ENCODE data around the gene COL4A2.

The COL4A2 gene

DNA sequence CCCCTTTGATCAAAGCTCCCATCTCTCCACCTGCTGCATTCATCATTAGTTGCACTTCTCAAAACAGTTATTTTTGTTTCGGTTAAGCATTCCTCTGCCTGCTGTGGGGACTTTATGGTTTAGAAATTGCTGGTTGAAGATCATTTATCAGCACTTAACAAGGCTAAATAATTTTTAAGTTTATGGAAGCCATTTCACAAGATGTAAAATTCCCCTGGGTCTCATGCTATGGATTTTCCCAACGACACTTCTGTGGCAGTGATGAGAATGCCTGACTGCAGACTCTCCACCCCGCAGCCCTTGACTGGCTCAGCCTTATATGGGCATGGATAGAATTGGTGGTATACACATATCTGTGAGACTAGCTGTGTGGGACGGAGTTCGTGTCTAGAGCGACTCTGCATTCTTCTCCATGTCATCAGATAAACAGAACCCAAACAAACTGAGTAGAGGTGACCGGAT, 52.8 kb downstream of the COL4A2 start:
- no peaks in the 10 kb centered on the region for H3F3A ChIP-seq (ENCODE audit: low read depth)
- no peaks in the 10 kb centered on the region for H3K27me3 ChIP-seq (ENCODE audit: insufficient read depth, low read length, poor library complexity, severe bottlenecking)
- no peaks in the 10 kb centered on the region for H4K20me1 ChIP-seq (ENCODE audit: insufficient read depth, low read length, poor library complexity, severe bottlenecking)
- no peaks in the 10 kb centered on the region for H3K4me1 ChIP-seq (ENCODE audit: insufficient read depth, low read length, poor library complexity, severe bottlenecking)
- H2AFZ ChIP-seq (ENCODE audit: low read length), result no peak overlapping the region
- no peak overlapping the region for H3K4me3 ChIP-seq (ENCODE audit: low read length, poor library complexity, severe bottlenecking)
- H3K9ac ChIP-seq (ENCODE audit: low read depth, low read length, poor library complexity, severe bottlenecking), result no peak overlapping the region
- TF ChIP-seq EZH2phosphoT487 (IDR thresholded peaks at IDR 0.05; ENCODE audit: borderline replicate concordance), result no peak
- TF ChIP-seq, protein P1, sequence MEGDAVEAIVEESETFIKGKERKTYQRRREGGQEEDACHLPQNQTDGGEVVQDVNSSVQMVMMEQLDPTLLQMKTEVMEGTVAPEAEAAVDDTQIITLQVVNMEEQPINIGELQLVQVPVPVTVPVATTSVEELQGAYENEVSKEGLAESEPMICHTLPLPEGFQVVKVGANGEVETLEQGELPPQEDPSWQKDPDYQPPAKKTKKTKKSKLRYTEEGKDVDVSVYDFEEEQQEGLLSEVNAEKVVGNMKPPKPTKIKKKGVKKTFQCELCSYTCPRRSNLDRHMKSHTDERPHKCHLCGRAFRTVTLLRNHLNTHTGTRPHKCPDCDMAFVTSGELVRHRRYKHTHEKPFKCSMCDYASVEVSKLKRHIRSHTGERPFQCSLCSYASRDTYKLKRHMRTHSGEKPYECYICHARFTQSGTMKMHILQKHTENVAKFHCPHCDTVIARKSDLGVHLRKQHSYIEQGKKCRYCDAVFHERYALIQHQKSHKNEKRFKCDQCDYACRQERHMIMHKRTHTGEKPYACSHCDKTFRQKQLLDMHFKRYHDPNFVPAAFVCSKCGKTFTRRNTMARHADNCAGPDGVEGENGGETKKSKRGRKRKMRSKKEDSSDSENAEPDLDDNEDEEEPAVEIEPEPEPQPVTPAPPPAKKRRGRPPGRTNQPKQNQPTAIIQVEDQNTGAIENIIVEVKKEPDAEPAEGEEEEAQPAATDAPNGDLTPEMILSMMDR (conservative IDR thresholded peaks at IDR 0.05; ENCODE audit: low read length), result no peak
- H3K9me2 ChIP-seq (replicated peaks; ENCODE audit: low read depth, low read length), result no peaks in the 10 kb centered on the region
- H3K9me3 ChIP-seq (ENCODE audit: insufficient read depth, low read depth, low read length), result no peaks in the 10 kb centered on the region
- no peak overlapping the region for H3K4me2 ChIP-seq (ENCODE audit: low read depth, low read length, poor library complexity, severe bottlenecking)
- no peaks in the 10 kb centered on the region for H3K36me3 ChIP-seq (ENCODE audit: insufficient read depth, low read length)
- H3K79me2 ChIP-seq (ENCODE audit: insufficient read depth, low read length), result no peaks in the 10 kb centered on the region

DNA sequence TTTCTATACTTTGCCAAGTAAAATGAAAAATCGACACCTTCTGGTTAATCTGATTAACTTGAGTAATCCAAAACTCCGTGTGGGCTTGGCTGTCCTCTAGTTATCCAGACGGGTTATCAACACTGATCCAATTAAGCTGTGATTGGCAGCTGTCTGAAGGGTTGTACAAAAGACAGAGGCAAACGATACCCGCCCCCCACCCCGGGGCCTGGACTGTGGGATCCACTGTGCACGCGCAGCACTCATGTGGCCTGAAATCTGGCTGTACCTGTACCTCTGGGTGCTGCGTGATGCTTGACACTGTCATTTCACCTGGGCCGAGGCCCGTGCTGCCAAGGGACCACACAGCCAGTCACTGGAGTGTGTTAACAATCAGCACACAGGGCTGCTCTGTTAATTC, 53.5 kb downstream of the COL4A2 start:
- no peaks in the 10 kb centered on the region for H3K9me3 ChIP-seq (ENCODE audit: insufficient read depth, low read depth, low read length)
- TF ChIP-seq EZH2phosphoT487 (IDR thresholded peaks at IDR 0.05; ENCODE audit: borderline replicate concordance), result no peak
- TF ChIP-seq, protein P1 (conservative IDR thresholded peaks at IDR 0.05; ENCODE audit: low read length), result no peak
- H3F3A ChIP-seq (ENCODE audit: low read depth), result no peaks in the 10 kb centered on the region
- no peaks in the 10 kb centered on the region for H3K36me3 ChIP-seq (ENCODE audit: insufficient read depth, low read length)
- no peaks in the 10 kb centered on the region for H3K79me2 ChIP-seq (ENCODE audit: insufficient read depth, low read length)
- no peak overlapping the region for H3K4me3 ChIP-seq (ENCODE audit: low read length, poor library complexity, severe bottlenecking)
- H3K9ac ChIP-seq (ENCODE audit: low read depth, low read length, poor library complexity, severe bottlenecking), result no peak overlapping the region
- no peak overlapping the region for H3K4me2 ChIP-seq (ENCODE audit: low read depth, low read length, poor library complexity, severe bottlenecking)
- H2AFZ ChIP-seq (ENCODE audit: low read length), result no peak overlapping the region
- H3K27me3 ChIP-seq (ENCODE audit: insufficient read depth, low read length, poor library complexity, severe bottlenecking), result no peaks in the 10 kb centered on the region
- no peaks in the 10 kb centered on the region for H4K20me1 ChIP-seq (ENCODE audit: insufficient read depth, low read length, poor library complexity, severe bottlenecking)
- H3K9me2 ChIP-seq (replicated peaks; ENCODE audit: low read depth, low read length), result no peaks in the 10 kb centered on the region
- no peaks in the 10 kb centered on the region for H3K4me1 ChIP-seq (ENCODE audit: insufficient read depth, low read length, poor library complexity, severe bottlenecking)

DNA sequence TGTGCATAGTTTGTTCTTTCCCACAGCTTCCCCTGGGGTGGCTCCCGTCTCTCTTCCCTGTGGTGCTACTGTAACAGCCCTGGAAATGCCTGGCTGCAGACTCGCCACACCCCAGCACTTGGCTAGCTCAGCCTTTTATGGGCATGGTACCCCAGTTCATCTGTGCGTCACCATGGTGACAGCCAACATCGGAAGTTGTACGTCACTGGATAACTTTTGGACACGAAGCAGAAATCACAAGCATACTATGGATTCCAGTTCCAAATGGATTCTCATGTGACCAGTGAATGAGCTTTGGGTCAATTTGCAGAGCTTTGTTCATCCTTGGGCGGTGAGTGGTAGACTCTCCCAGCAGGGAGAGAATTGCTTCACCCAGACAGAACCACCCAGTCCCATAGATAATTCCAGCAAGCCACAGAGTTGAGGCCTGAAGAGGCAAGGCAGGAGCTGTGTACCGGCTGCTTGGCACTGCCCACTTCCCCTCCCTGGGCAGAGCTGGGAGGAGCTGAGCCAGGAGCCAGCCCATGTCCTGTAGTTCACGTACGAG, 54.4 kb downstream of the COL4A2 start:
- no peak overlapping the region for H2AFZ ChIP-seq (ENCODE audit: low read length)
- no peaks in the 10 kb centered on the region for H3K79me2 ChIP-seq (ENCODE audit: insufficient read depth, low read length)
- no peaks in the 10 kb centered on the region for H3F3A ChIP-seq (ENCODE audit: low read depth)
- no peaks in the 10 kb centered on the region for H4K20me1 ChIP-seq (ENCODE audit: insufficient read depth, low read length, poor library complexity, severe bottlenecking)
- H3K9me2 ChIP-seq (replicated peaks; ENCODE audit: low read depth, low read length), result no peaks in the 10 kb centered on the region
- H3K9me3 ChIP-seq (ENCODE audit: insufficient read depth, low read depth, low read length), result no peaks in the 10 kb centered on the region
- TF ChIP-seq EZH2phosphoT487 (IDR thresholded peaks at IDR 0.05; ENCODE audit: borderline replicate concordance), result no peak
- TF ChIP-seq, protein P1 (conservative IDR thresholded peaks at IDR 0.05; ENCODE audit: low read length), result no peak
- H3K27me3 ChIP-seq (ENCODE audit: insufficient read depth, low read length, poor library complexity, severe bottlenecking), result no peaks in the 10 kb centered on the region
- no peaks in the 10 kb centered on the region for H3K36me3 ChIP-seq (ENCODE audit: insufficient read depth, low read length)
- no peaks in the 10 kb centered on the region for H3K4me1 ChIP-seq (ENCODE audit: insufficient read depth, low read length, poor library complexity, severe bottlenecking)
- no peak overlapping the region for H3K9ac ChIP-seq (ENCODE audit: low read depth, low read length, poor library complexity, severe bottlenecking)
- no peak overlapping the region for H3K4me2 ChIP-seq (ENCODE audit: low read depth, low read length, poor library complexity, severe bottlenecking)
- H3K4me3 ChIP-seq (ENCODE audit: low read length, poor library complexity, severe bottlenecking), result no peak overlapping the region
